Testis (tissue), 3 donors: ENCODE measurements around the gene MCTS1. TPM values are rescaled to one million over a fixed set of nuclear protein-coding genes. Genes with fewer than 3 reads are reported as not detected.

Experiments used
- DNase-seq: peaks from one replicate; pipeline ENCODE4 v3.0.0-alpha.2; 2019
- H3K27ac ChIP-seq, 2 donors: fragments of 200-600 bp; sonication (generic); one replicate each; pipeline ENCODE4 v1.5.1; 2019
- H3K27me3 ChIP-seq: fragments of 200-600 bp; sonication (generic); one replicate; pipeline ENCODE4 v1.5.1; 2019
- H3K36me3 ChIP-seq: fragments of 200-600 bp; sonication (generic); one replicate; pipeline ENCODE4 v1.5.1; 2017; ENCODE audit warnings: low read depth; ENCODE audit errors: missing control alignments
- H3K4me1 ChIP-seq: fragments of 200-600 bp; sonication (generic); one replicate; pipeline ENCODE4 v1.5.1; 2019
- H3K4me3 ChIP-seq, 2 donors: fragments of 200-600 bp; sonication (generic); one replicate each; pipeline ENCODE4 v1.5.1; 2017 to 2019
- H3K9me3 ChIP-seq: fragments of 200-600 bp; sonication (generic); one replicate; pipeline ENCODE4 v1.5.1; 2017
- POLR2A ChIP-seq: fragments of 450-650 bp; IDR thresholded peaks from one replicate; pipeline ENCODE4 v1.6.1; 2017; ENCODE audit warnings: antibody characterized with exemption, mild to moderate bottlenecking, moderate library complexity
- WGBS, 2 donors: methylation state at CpG; one replicate each; pipeline ENCODE4 v1.1.5; 2018; 5-methylcytosine and 5-hydroxymethylcytosine counted together
- intact Hi-C: fragments of 100-400 bp; cut with DNase I; formaldehyde crosslinking; loops from one replicate; pipeline ENCODE4 v1.15.1; 2023; ENCODE audit warnings: low total_unique reads
- polyA plus RNA-seq: library from polyadenylated mRNA; stranded (reverse); fragments of 350-450 nt; fragmentation: Illumina TruSeq; extraction: RNeasy Lipid Tissue Mini Kit (QIAGEN cat#74804); gene quantifications from one replicate; pipeline ENCODE4 v1.2.3, GENCODE V29; 2014; ENCODE audit warnings: low read depth, low replicate concordance; ENCODE audit not compliant: insufficient read depth
- total RNA-seq, 2 donors: library from RNA; depleted of rRNA; stranded (reverse); fragments of >200 nt; gene quantifications; one replicate each; pipeline ENCODE4 v1.2.3, GENCODE V29; 2016
- TF ChIP-seq, protein P1 (sequence below), 3 experiments: fragments of 450-650 bp in 2 of 3; fragments of 200-600 bp in 1 of 3; sonication (generic) in 1 of 3; IDR thresholded peaks; one replicate each; pipeline ENCODE4 v1.5.1; 2016 to 2019; ENCODE audit warnings: antibody characterized with exemption in 3 of 3, mild to moderate bottlenecking in 2 of 3, moderate library complexity in 1 of 3

Gene MCTS1
- total and polyA plus RNA-seq, 3 donors from 2014 or later = 26.2 to 32.1 (median 27.4) TPM

GRCh38 chrX:120660637-120661036 is 56.7 kb downstream of the MCTS1 start:
- WGBS, 2 donors = 80 to 87% methylated on average over 4 to 6 of the region's 6 CpGs

More at GRCh38 chrX:120660637-120661036, 56.7 kb downstream of the MCTS1 start:
- H3K9me3 ChIP-seq = no peaks in the 10 kb centered on the region
- TF ChIP-seq POLR2A = no peak
- TF ChIP-seq, protein P1, sequence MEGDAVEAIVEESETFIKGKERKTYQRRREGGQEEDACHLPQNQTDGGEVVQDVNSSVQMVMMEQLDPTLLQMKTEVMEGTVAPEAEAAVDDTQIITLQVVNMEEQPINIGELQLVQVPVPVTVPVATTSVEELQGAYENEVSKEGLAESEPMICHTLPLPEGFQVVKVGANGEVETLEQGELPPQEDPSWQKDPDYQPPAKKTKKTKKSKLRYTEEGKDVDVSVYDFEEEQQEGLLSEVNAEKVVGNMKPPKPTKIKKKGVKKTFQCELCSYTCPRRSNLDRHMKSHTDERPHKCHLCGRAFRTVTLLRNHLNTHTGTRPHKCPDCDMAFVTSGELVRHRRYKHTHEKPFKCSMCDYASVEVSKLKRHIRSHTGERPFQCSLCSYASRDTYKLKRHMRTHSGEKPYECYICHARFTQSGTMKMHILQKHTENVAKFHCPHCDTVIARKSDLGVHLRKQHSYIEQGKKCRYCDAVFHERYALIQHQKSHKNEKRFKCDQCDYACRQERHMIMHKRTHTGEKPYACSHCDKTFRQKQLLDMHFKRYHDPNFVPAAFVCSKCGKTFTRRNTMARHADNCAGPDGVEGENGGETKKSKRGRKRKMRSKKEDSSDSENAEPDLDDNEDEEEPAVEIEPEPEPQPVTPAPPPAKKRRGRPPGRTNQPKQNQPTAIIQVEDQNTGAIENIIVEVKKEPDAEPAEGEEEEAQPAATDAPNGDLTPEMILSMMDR (IDR thresholded peaks at IDR 0.05) = no peak
- no peak overlapping the region for H3K27ac ChIP-seq
- intact Hi-C loops = no loop called here
- H3K4me1 ChIP-seq = no peaks in the 10 kb centered on the region
- H3K36me3 ChIP-seq = no peaks in the 10 kb centered on the region
- H3K4me3 ChIP-seq = no peak overlapping the region
- DNase-seq = no peak
- no peaks in the 10 kb centered on the region for H3K27me3 ChIP-seq

Other genes with a start within 250 kb of the MCTS1 start
- under 1 TPM in 1 of 2 donors, not detected in 1; 0.08 TPM for gene ATP1B4, start 242.0 kb upstream of the MCTS1 start, total RNA-seq
- 0.42 TPM for gene ATP1B4, start 242.0 kb upstream of the MCTS1 start, polyA plus RNA-seq
- gene LAMP2, start 134.8 kb upstream of the MCTS1 start, total RNA-seq = 100 to 1,000 TPM in 1 of 2 donors, 10 to 100 TPM in 1; 99.3 to 130 TPM
- 86.5 TPM for gene LAMP2, start 134.8 kb upstream of the MCTS1 start, polyA plus RNA-seq
- 100 to 1,000 TPM; 111 to 123 TPM for gene CUL4B, start 43.1 kb upstream of the MCTS1 start, total RNA-seq
- 62.0 TPM for gene CUL4B, start 43.1 kb upstream of the MCTS1 start, polyA plus RNA-seq
- gene C1GALT1C1, start 26.0 kb downstream of the MCTS1 start, total RNA-seq = 10 to 100 TPM; 20.4 to 30.0 TPM
- 23.4 TPM for gene C1GALT1C1, start 26.0 kb downstream of the MCTS1 start, polyA plus RNA-seq